ENCODE results near the gene APLP1.
"Not testable (repeated sequence)": the region's sequence is repeated elsewhere in the genome, so short reads cannot be mapped to it uniquely, and the experiment has no call there.

Gene APLP1

DNA sequence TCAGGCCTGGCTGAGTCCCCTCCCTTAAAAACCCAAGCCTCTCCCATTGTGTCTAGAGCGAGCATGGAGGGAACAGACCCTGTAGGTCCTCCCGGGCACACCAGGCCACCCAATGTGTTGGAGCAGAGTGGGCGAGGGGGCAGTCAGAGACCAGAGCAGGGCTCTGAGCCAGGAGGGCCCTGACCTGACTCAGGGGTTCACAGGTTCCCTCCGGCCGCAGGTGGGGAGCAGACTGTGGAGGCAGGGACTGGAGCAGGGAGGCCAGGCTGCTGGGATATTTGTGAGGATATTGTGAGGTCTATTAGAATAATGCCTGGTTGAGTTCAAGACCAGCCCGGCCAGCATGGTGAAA, 41.3 kb downstream of the APLP1 start:
- POLR2A ChIA-PET: interaction anchor here (0.6 kb wide), 1 partner anchor 239 kb away, joined by 3 read pairs; no protein-coding TSS in a partner anchor
- CTCF ChIA-PET: interaction anchor here (1.4 kb wide), 1 partner anchor 23 kb away, joined by 3 read pairs; no protein-coding TSS in a partner anchor
- DNase-seq (ENCODE audit: low read depth, low spot score): no peak
- H3K4me3 ChIP-seq (ENCODE audit: low read depth, low read length): no peak overlapping the region
- TF ChIP-seq, protein P1, sequence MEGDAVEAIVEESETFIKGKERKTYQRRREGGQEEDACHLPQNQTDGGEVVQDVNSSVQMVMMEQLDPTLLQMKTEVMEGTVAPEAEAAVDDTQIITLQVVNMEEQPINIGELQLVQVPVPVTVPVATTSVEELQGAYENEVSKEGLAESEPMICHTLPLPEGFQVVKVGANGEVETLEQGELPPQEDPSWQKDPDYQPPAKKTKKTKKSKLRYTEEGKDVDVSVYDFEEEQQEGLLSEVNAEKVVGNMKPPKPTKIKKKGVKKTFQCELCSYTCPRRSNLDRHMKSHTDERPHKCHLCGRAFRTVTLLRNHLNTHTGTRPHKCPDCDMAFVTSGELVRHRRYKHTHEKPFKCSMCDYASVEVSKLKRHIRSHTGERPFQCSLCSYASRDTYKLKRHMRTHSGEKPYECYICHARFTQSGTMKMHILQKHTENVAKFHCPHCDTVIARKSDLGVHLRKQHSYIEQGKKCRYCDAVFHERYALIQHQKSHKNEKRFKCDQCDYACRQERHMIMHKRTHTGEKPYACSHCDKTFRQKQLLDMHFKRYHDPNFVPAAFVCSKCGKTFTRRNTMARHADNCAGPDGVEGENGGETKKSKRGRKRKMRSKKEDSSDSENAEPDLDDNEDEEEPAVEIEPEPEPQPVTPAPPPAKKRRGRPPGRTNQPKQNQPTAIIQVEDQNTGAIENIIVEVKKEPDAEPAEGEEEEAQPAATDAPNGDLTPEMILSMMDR (IDR thresholded peaks at IDR 0.05; ENCODE audit: insufficient read depth, low read length, missing control alignments): no peak

DNA sequence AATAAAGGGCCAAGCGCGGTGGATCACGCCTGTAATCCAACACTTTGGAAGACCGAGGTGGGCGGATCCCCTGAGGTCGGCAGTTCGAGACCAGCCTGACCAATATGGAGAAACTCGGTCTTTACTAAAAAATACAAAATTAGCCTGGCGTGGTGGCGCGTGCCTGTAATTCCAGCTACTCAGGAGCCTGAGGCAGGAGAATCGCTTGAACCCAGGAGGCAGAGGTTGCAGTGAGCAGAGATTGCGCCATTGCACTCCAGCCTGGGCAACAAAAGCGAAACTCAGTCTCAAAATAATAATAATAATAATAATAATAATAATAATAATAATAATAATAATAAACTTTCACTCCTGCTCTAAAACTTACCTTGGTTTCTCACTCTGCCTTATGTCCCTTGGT, 42.0 kb downstream of the APLP1 start:
- DNase-seq (ENCODE audit: low read depth, low spot score); H3K4me3 ChIP-seq (ENCODE audit: low read depth, low read length); POLR2A ChIA-PET: not testable (repeated sequence)
- CTCF ChIA-PET: interaction anchor here (1.0 kb wide), 1 partner anchor 27 kb away, joined by 3 read pairs; no protein-coding TSS in a partner anchor

DNA sequence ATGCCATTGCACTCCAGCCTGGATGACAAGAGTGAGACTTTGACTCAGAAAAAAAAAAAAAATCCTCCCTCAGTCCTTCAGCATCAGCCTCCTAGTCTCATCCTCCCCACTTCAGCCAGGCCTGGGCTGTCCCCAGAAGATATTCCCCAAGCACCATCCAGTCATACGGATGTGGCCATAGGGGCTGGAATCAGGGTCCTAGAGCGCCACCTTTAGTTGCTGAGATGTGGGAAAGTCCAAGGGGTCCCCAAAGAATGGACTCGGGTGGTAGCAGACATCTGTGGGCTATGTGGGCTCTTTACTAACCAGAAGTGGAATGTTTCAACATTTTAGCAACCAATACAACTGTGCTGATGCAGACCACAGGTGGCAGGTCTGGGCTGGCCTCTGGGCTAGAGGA, 42.8 kb downstream of the APLP1 start:
- TF ChIP-seq, protein P1 (IDR thresholded peaks at IDR 0.05; ENCODE audit: insufficient read depth, low read length, missing control alignments): no peak
- POLR2A ChIA-PET: no interaction called here
- H3K4me3 ChIP-seq (ENCODE audit: low read depth, low read length): no peak overlapping the region
- DNase-seq (ENCODE audit: low read depth, low spot score): no peak
- CTCF ChIA-PET: interaction anchor here (1.0 to 3.4 kb wide), 2 partner anchors 20 to 28 kb away, joined by 3 to 15 read pairs; no protein-coding TSS in a partner anchor

DNA sequence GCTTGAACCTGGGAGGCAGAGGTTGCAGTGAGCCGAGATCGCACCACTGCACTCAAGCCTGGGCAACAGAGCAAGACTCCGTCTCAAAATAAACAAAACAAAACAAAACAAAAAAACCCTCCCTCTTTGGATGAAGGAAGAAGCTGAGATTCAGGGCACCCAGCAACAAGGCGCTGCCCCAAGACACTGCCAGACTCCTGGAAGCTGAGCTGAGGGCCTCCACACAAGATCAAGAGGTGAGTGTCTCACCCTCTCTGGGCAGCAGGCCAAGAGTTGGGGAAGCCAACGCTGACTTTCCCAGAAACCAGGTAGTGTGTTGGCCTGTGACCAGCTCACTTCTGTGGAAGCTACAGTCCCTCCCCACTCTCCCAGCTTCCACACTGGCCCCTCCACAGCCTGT, 43.4 kb downstream of the APLP1 start:
- H3K4me3 ChIP-seq (ENCODE audit: low read depth, low read length): no peak overlapping the region
- TF ChIP-seq, protein P1 (IDR thresholded peaks at IDR 0.05; ENCODE audit: insufficient read depth, low read length, missing control alignments): no peak
- POLR2A ChIA-PET: no interaction called here
- CTCF ChIA-PET: interaction anchor here (3.4 kb wide), 1 partner anchor 19 kb away, joined by 15 read pairs; no protein-coding TSS in a partner anchor
- no peak for DNase-seq (ENCODE audit: low read depth, low spot score)

DNA sequence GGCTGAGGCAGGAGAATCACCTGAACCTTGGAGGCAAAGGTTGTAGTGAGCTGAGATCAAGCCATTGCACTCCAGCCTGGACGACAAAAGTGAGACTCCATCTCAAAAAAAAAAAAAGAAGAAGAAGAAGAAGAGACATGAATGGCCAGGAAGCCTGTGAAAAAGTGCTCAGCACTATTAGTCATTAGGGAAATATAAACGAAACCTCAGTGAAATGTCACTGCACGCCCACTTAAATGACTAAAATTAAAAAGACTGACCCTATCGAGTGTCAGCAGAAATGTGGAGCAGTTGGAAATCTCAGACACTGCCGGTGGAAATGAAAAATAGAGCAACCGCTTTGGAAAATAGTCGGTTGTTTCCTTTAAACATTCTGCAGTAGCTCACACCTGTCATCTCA, 45.2 kb downstream of the APLP1 start:
- ChIA-PET POLR2A (interaction anchor here (0.6 kb wide), 1 partner anchor 34 kb away, joined by 3 read pairs; no protein-coding TSS in a partner anchor), CTCF (interaction anchor here (3.4 kb wide), 1 partner anchor 17 kb away, joined by 15 read pairs; no protein-coding TSS in a partner anchor)
- TF ChIP-seq, protein P1 (IDR thresholded peaks at IDR 0.05; ENCODE audit: insufficient read depth, low read length, missing control alignments): no peak
- no peak overlapping the region for H3K4me3 ChIP-seq (ENCODE audit: low read depth, low read length)
- DNase-seq (ENCODE audit: low read depth, low spot score): no peak

DNA sequence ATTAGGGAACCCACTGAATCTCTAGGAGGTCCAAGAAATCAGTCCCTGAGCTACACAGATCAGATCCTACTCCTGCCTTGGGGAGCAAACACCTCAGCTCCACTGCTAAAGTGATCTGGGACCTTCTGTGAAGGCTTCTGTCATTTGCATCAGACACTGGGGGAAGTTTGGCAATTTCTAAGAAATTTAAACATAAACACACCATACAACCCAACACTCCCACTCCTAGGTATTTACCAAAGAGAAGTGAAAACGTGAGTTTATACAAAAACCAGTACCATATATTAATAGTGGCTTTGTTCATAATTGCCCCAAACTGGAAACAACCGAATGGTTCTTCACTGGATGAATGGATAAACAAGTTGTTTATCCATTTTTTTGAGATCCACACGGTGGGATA, 47.1 kb downstream of the APLP1 start:
- TF ChIP-seq, protein P1 (IDR thresholded peaks at IDR 0.05; ENCODE audit: insufficient read depth, low read length, missing control alignments): no peak
- no peak overlapping the region for H3K4me3 ChIP-seq (ENCODE audit: low read depth, low read length)
- ChIA-PET CTCF (no interaction called here), POLR2A (no interaction called here)
- DNase-seq (ENCODE audit: low read depth, low spot score): no peak

DNA sequence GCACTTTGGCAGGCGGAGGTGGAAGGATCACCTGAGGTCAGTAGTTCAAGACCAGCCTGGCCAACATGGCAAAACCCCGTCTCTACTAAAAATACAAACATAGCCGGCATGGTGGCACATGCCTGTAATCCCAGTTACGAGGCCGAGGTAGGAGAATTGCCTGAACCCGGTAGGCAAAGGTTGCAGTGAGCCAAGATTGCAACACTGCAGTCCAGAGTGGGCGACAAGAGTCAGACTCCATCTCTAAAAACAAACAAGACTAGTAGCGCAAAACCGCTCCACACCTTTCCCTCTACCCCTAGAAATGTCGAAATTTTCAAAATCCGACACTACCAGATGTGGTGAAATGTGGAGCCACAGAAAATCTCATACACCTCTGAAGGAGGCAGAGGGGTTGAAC, 50.9 kb downstream of the APLP1 start:
- ChIA-PET POLR2A (no interaction called here), CTCF (interaction anchor here (1.0 kb wide), 1 partner anchor 37 kb away, joined by 3 read pairs; no protein-coding TSS in a partner anchor)

More for the DNA sequence above, 50.9 kb downstream of the APLP1 start:
- no peak overlapping the region for H3K4me3 ChIP-seq (ENCODE audit: low read depth, low read length)
- no peak for DNase-seq (ENCODE audit: low read depth, low spot score)
- TF ChIP-seq, protein P1 (IDR thresholded peaks at IDR 0.05; ENCODE audit: insufficient read depth, low read length, missing control alignments): no peak

Data from AG04449 (cell line).